Breast epithelium (tissue), 4 donors: ENCODE measurements around the gene ACVR1. TPM values are rescaled to one million over a fixed set of nuclear protein-coding genes. Genes with fewer than 3 reads are reported as not detected.

Experiments
- DNase-seq, 2 donors: peaks; one replicate each; pipeline ENCODE4 v3.0.0-alpha.2; 2019; ENCODE audit warnings: low spot score in 2 of 2
- H3K27ac ChIP-seq, 2 donors: fragments of 200-600 bp; sonication (generic) in 1 of 2; one replicate each; pipeline ENCODE4 v1.5.1; 2016 to 2019; ENCODE audit warnings: mild to moderate bottlenecking in 1 of 2
- H3K27me3 ChIP-seq, 2 donors: fragments of 200-600 bp; sonication (generic) in 1 of 2; one replicate each; pipeline versions ENCODE4 v1.5.1 to v1.6.0; 2017 to 2019; ENCODE audit warnings: control low read depth in 1 of 2, mild to moderate bottlenecking in 1 of 2
- H3K36me3 ChIP-seq: fragments of 200-600 bp; one replicate; pipeline ENCODE4 v1.5.1; 2019
- H3K4me1 ChIP-seq, 2 donors: fragments of 200-600 bp; sonication (generic); one replicate each; pipeline ENCODE4 v1.5.1; 2016 to 2019; ENCODE audit warnings: control low read depth in 1 of 2
- H3K4me3 ChIP-seq, 3 donors: fragments of 200-600 bp; sonication (generic); 1 replicate in 2 of 3; 2 replicates in 1 of 3; pipeline ENCODE4 v1.5.1; 2016 to 2019; ENCODE audit warnings: mild to moderate bottlenecking in 3 of 3, moderate library complexity in 2 of 3
- H3K9me3 ChIP-seq, 2 donors: fragments of 200-600 bp; sonication (generic) in 1 of 2; one replicate each; pipeline ENCODE4 v1.5.1; 2016 to 2019; ENCODE audit warnings: control low read depth in 1 of 2
- POLR2A ChIP-seq: fragments of 450-650 bp; IDR thresholded peaks from one replicate; pipeline ENCODE4 v1.6.1; 2016; ENCODE audit warnings: antibody characterized with exemption, mild to moderate bottlenecking, moderate library complexity
- POLR2AphosphoS5 ChIP-seq, 3 donors: sonication (generic); formaldehyde crosslinking; IDR thresholded peaks; one replicate each; pipeline ENCODE4 v1.6.1; 2017; ENCODE audit warnings: antibody characterized with exemption in 3 of 3
- intact Hi-C: fragments of 100-400 bp; cut with DNase I; formaldehyde crosslinking; loops from one replicate; pipeline ENCODE4 v1.15.1; 2023; ENCODE audit warnings: low total_unique reads
- total RNA-seq, 3 donors: library from RNA; depleted of rRNA; stranded (reverse); fragments of >200 nt; gene quantifications; one replicate each; pipeline ENCODE4 v1.1.0, GENCODE V29; 2016
- TF ChIP-seq, protein P1 (sequence below), 3 donors: fragments of 450-650 bp; IDR thresholded peaks; one replicate each; pipeline ENCODE4 v1.5.1; 2016 to 2017; ENCODE audit warnings: antibody characterized with exemption in 3 of 3, mild to moderate bottlenecking in 3 of 3, moderate library complexity in 3 of 3

Gene ACVR1
- total RNA-seq, 3 donors from 2014 or later = 31.5 to 45.4 (median 32.8) TPM

DNA sequence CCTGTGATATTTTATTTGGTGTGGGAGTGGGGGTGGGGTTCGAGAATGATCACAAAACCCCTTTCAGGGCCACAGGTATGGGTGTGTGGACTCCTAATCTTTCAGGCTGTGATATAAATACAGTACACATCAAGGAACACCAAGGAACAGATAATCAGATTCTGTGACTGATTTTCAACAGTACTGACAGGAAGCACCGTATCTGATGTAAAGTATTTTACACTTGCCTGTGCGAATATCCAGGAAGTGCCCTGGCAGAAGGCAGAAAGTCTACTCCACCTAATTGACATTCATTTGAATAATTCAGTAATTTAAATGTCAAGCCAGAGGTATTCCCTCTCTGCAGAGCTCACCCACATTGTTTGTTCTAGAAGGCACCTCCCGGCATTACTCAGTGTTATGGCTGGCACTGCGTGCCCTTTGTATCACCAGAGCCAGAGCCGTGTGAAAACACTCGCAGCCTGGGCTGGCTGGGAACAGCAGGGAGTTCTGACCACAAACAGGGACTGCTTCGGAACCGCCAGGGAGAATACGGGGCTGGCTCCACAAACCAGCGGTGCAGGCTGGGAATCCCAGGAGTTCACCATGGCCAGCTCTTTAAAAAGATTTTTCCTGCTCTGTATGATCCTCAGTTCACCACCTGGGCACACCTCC, 91.8 kb downstream of the ACVR1 start:
- DNase-seq = peak; percentile 64 to 65
- Histone ChIP-seq H3K4me1 (peaks cover 0 to 8% of the 10 kb centered on the region in 2 donors), H3K4me3 (peak overlapping the region in 2 of 3 donors; percentile 23 to 30), H3K27ac (peak overlapping the region; percentile 78 to 79), H3K27me3 (no peaks in the 10 kb centered on the region), H3K9me3 (no peaks in the 10 kb centered on the region), H3K36me3 (no peaks in the 10 kb centered on the region)
- no peak for TF ChIP-seq POLR2A
- TF ChIP-seq, protein P1, sequence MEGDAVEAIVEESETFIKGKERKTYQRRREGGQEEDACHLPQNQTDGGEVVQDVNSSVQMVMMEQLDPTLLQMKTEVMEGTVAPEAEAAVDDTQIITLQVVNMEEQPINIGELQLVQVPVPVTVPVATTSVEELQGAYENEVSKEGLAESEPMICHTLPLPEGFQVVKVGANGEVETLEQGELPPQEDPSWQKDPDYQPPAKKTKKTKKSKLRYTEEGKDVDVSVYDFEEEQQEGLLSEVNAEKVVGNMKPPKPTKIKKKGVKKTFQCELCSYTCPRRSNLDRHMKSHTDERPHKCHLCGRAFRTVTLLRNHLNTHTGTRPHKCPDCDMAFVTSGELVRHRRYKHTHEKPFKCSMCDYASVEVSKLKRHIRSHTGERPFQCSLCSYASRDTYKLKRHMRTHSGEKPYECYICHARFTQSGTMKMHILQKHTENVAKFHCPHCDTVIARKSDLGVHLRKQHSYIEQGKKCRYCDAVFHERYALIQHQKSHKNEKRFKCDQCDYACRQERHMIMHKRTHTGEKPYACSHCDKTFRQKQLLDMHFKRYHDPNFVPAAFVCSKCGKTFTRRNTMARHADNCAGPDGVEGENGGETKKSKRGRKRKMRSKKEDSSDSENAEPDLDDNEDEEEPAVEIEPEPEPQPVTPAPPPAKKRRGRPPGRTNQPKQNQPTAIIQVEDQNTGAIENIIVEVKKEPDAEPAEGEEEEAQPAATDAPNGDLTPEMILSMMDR (IDR thresholded peaks at IDR 0.05) = no peak
- TF ChIP-seq POLR2AphosphoS5 (IDR thresholded peaks at IDR 0.05) = no peak
- intact Hi-C loops = no loop called here

DNA sequence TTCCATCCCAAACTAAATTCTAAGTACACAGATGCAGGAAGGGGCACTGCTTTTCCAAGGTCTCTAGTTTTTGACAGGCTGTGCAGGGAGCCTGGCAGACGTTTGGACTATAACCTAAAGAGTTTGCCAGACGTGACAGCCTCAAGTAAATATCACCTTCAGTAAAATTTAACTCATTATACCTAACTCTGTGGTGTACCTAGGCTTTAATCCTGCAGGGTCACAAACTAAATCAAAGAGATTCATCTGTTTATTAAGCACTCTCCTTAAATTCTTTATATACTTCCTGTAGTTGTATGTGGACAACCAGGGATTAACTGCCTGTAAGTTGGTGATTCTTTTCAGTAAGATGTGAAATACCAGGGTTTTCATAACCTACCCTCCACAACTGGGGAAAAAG, 92.9 kb downstream of the ACVR1 start:
- TF ChIP-seq POLR2AphosphoS5 (IDR thresholded peaks at IDR 0.05) (no peak), POLR2A (no peak)
- TF ChIP-seq, protein P1 (IDR thresholded peaks at IDR 0.05) = no peak
- intact Hi-C loops = no loop called here
- H3K4me3 ChIP-seq = no peak overlapping the region
- no peaks in the 10 kb centered on the region for H3K27me3 ChIP-seq
- no peak for DNase-seq
- H3K9me3 ChIP-seq = no peaks in the 10 kb centered on the region
- H3K36me3 ChIP-seq = no peaks in the 10 kb centered on the region
- H3K4me1 ChIP-seq = peaks cover 0 to 8% of the 10 kb centered on the region in 2 donors
- H3K27ac ChIP-seq = peak overlapping the region in 1 of 2 donors; percentile 78

DNA sequence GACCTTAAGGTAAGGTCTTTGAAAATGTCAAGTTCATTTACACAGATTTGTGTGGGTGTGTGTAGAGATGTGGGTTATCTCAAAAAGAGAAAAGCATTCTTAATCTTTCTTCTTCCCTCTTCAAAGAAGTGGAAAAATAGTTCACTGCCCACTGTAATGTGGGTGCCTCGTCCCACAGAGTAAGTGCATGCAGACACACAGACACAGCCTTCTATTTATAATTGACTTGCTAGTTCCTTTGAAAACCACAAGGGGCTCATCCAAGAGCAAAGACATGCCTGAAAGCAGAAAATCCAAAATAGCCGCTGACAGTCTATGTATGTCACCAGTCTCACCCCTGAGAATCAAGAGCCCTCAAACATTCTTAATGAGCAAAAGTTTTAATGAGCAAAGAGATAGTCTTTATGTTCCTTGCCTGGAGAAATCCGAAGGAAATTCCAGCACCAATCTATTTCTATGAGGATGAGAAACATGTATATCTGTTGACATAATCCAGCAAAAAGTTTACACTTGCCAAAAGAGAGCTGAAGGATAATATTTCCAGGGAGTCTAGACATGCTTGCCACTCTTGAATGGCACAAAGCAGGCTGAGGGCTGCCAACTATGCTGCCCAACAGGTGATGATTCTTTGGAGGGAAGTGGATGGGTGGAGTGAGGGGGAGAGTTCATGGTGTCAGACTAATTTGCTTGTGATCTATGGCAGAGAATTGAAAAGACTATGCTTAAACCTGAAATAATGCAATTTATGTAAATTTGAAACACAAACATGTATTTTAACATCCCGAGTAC, 93.9 kb downstream of the ACVR1 start:
- Histone ChIP-seq H3K4me3 (no peak overlapping the region), H3K4me1 (peaks cover 0 to 8% of the 10 kb centered on the region in 2 donors), H3K9me3 (no peaks in the 10 kb centered on the region), H3K27me3 (no peaks in the 10 kb centered on the region), H3K36me3 (no peaks in the 10 kb centered on the region), H3K27ac (peak overlapping the region; percentile 13 to 48)
- intact Hi-C loops = no loop called here
- peak in 1 of 2 donors; percentile 39 for DNase-seq
- TF ChIP-seq, protein P1 (IDR thresholded peaks at IDR 0.05) = peak in 2 of 3 donors; percentile 11 to 42
- TF ChIP-seq POLR2AphosphoS5 (IDR thresholded peaks at IDR 0.05) (no peak), POLR2A (no peak)

DNA sequence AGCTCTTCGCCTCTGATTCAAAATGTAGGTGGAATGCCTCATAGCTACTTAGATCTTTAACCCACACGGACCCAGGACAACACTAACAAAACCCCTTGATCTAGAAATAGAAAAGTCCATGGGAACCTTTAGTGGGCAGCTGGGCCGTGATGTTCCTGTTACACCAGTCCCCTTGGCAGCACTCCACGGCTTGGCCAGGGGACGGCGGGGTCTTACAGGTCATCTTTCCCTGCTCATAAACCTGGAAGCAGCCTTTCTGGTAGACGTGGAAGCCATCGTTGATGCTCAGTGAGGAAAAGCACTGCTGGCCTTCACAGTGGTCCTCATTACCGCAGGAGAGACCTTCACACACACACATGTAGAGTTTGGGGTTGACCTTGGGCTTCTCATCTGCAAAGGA, 95.9 kb downstream of the ACVR1 start:
- Histone ChIP-seq H3K27ac (no peak overlapping the region), H3K4me1 (peaks cover 0 to 8% of the 10 kb centered on the region in 2 donors), H3K9me3 (no peaks in the 10 kb centered on the region), H3K4me3 (no peak overlapping the region), H3K36me3 (no peaks in the 10 kb centered on the region), H3K27me3 (no peaks in the 10 kb centered on the region)
- TF ChIP-seq POLR2AphosphoS5 (IDR thresholded peaks at IDR 0.05) = no peak
- no peak for DNase-seq
- intact Hi-C loops = no loop called here

DNA sequence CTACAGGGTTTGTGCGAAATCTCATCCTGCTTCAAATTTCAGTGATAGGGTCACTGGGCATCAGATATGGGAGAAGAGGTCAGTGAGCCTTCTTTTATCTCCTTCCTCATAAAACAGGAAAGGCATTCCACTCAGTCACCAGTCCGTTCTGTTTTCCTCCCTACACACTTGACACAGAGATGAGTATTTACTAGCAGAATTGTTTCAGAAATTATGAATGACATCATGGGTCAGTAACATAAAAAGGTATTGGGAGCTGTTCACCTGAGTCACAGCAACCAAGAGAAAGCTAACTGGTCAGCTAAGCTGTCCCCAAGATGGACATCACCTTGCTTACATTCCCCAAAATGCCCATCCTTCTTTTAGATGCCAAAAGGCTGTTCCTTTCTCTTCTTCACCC, 96.3 kb downstream of the ACVR1 start:
- H3K9me3 ChIP-seq = no peaks in the 10 kb centered on the region
- H3K27ac ChIP-seq = no peak overlapping the region
- H3K27me3 ChIP-seq = no peaks in the 10 kb centered on the region
- no peak overlapping the region for H3K4me3 ChIP-seq
- TF ChIP-seq, protein P1 (IDR thresholded peaks at IDR 0.05) = no peak
- TF ChIP-seq POLR2A (no peak), POLR2AphosphoS5 (IDR thresholded peaks at IDR 0.05) (no peak)
- H3K36me3 ChIP-seq = no peaks in the 10 kb centered on the region
- intact Hi-C loops = loop anchor here (10.0 kb wide), 2 partner anchors 625 to 1825 kb away; no protein-coding TSS in a partner anchor
- peaks cover 0 to 8% of the 10 kb centered on the region in 2 donors for H3K4me1 ChIP-seq
- no peak for DNase-seq
